DOHH2 (cell line): ENCODE data around the gene PDE4D.

Experiments
- H3F3A ChIP-seq: fragments of 200-600 bp; sonication (generic), shearing (Covaris generic); 2 replicates; pipeline ENCODE4 v1.6.0; 2016; ENCODE audit warnings: antibody characterized with exemption, mild to moderate bottlenecking; ENCODE audit not compliant: control insufficient read depth, insufficient read depth
- H3K27ac ChIP-seq: fragments of 200-600 bp; sonication (generic); 2 replicates; pipeline ENCODE4 v1.5.1; 2014; ENCODE audit warnings: low read depth, mild to moderate bottlenecking, low read length, moderate library complexity
- H3K27me3 ChIP-seq: fragments of 200-600 bp; sonication (generic); 2 replicates; pipeline ENCODE4 v1.6.1; 2014; ENCODE audit warnings: mild to moderate bottlenecking, low read length, mixed read lengths; ENCODE audit not compliant: control insufficient read depth
- H3K36me3 ChIP-seq: fragments of 200-600 bp; sonication (generic); 2 replicates; pipeline ENCODE4 v1.6.1; 2014; ENCODE audit warnings: mild to moderate bottlenecking, low read length, moderate library complexity, mixed read lengths; ENCODE audit not compliant: control insufficient read depth
- H3K4me1 ChIP-seq: fragments of 200-600 bp; sonication (generic); 2 replicates; pipeline ENCODE4 v1.6.1; 2014; ENCODE audit warnings: mild to moderate bottlenecking, low read length, mixed read lengths; ENCODE audit not compliant: control insufficient read depth
- H3K4me2 ChIP-seq: fragments of 200-600 bp; sonication (generic); 2 replicates; pipeline ENCODE4 v1.6.0; 2014; ENCODE audit warnings: mild to moderate bottlenecking, low read length, moderate library complexity
- H3K4me3 ChIP-seq: fragments of 200-600 bp; sonication (generic); 2 replicates; pipeline ENCODE4 v1.5.1; 2014; ENCODE audit warnings: mild to moderate bottlenecking, low read length, mixed read lengths
- H3K79me2 ChIP-seq: fragments of 200-600 bp; sonication (generic); 2 replicates; pipeline ENCODE4 v1.6.1; 2014; ENCODE audit warnings: mild to moderate bottlenecking, low read length, mixed read lengths; ENCODE audit not compliant: control insufficient read depth
- H3K9me2 ChIP-seq: fragments of 200-600 bp; sonication (generic); replicated peaks from 2 replicates; pipeline ENCODE4 v1.6.1; 2014; ENCODE audit warnings: mild to moderate bottlenecking, low read length, mixed read lengths; ENCODE audit not compliant: control insufficient read depth
- H3K9me3 ChIP-seq: fragments of 200-600 bp; sonication (generic); 2 replicates; pipeline ENCODE4 v1.6.1; 2014; ENCODE audit warnings: antibody characterized with exemption, low read length, mixed read lengths; ENCODE audit not compliant: control insufficient read depth, insufficient read depth
- H4K20me1 ChIP-seq: fragments of 200-600 bp; sonication (generic); 2 replicates; pipeline ENCODE4 v1.6.0; 2014; ENCODE audit warnings: low read depth, mild to moderate bottlenecking, antibody characterized with exemption, low read length, moderate library complexity; ENCODE audit not compliant: control insufficient read depth, insufficient read depth
- CTCF ChIP-seq: fragments of 200-600 bp; sonication (generic); IDR thresholded peaks from one replicate; pipeline ENCODE4 v1.5.1; 2014; ENCODE audit warnings: antibody characterized with exemption, mild to moderate bottlenecking, low read depth, low read length; ENCODE audit not compliant: poor library complexity, severe bottlenecking
- EZH2phosphoT487 ChIP-seq: fragments of 200-600 bp; sonication (generic); IDR thresholded peaks from 2 replicates; pipeline ENCODE4 v1.6.1; 2017; ENCODE audit warnings: borderline replicate concordance, mild to moderate bottlenecking, antibody characterized with exemption, low read length, moderate library complexity, mixed read lengths

Gene PDE4D

GRCh38 chr5:58980890-58981289, 912.6 kb downstream of the PDE4D start:
- no peaks in the 10 kb centered on the region for H3K9me3 ChIP-seq
- H3K79me2 ChIP-seq = no peaks in the 10 kb centered on the region
- no peak for TF ChIP-seq CTCF
- TF ChIP-seq EZH2phosphoT487 = no peak
- H3K4me2 ChIP-seq = no peak overlapping the region
- no peak overlapping the region for H3K27ac ChIP-seq
- no peak overlapping the region for H3K4me3 ChIP-seq
- no peaks in the 10 kb centered on the region for H3K9me2 ChIP-seq
- peaks cover 5% of the 10 kb centered on the region for H3K36me3 ChIP-seq
- no peaks in the 10 kb centered on the region for H3K27me3 ChIP-seq
- H3F3A ChIP-seq = no peaks in the 10 kb centered on the region
- no peaks in the 10 kb centered on the region for H3K4me1 ChIP-seq
- no peaks in the 10 kb centered on the region for H4K20me1 ChIP-seq

GRCh38 chr5:58979090-58979489, 914.4 kb downstream of the PDE4D start:
- H3K9me3 ChIP-seq = no peaks in the 10 kb centered on the region
- H3K27me3 ChIP-seq = no peaks in the 10 kb centered on the region
- no peak overlapping the region for H3K4me3 ChIP-seq
- no peaks in the 10 kb centered on the region for H3K9me2 ChIP-seq
- H4K20me1 ChIP-seq = no peaks in the 10 kb centered on the region
- no peaks in the 10 kb centered on the region for H3K79me2 ChIP-seq
- H3K36me3 ChIP-seq = peaks cover 19% of the 10 kb centered on the region
- no peaks in the 10 kb centered on the region for H3K4me1 ChIP-seq
- H3K4me2 ChIP-seq = no peak overlapping the region
- TF ChIP-seq EZH2phosphoT487 (no peak), CTCF (no peak)
- H3K27ac ChIP-seq = no peak overlapping the region
- H3F3A ChIP-seq = no peaks in the 10 kb centered on the region

- Histone ChIP-seq H3K9me2 (no peaks in the 10 kb centered on the region), H3K4me1 (no peaks in the 10 kb centered on the region), H3K4me2 (no peak overlapping the region), H3K27ac (no peak overlapping the region), H3F3A (no peaks in the 10 kb centered on the region), H4K20me1 (no peaks in the 10 kb centered on the region), H3K79me2 (no peaks in the 10 kb centered on the region), H3K27me3 (no peaks in the 10 kb centered on the region), H3K4me3 (no peak overlapping the region), H3K9me3 (no peaks in the 10 kb centered on the region), H3K36me3 (peaks cover 23% of the 10 kb centered on the region)
- no peak for TF ChIP-seq CTCF
- TF ChIP-seq EZH2phosphoT487 = no peak
Measured at GRCh38 chr5:58974601-58975000, 918.9 kb downstream of the PDE4D start.

- H3K79me2 ChIP-seq = no peaks in the 10 kb centered on the region
- TF ChIP-seq EZH2phosphoT487 = no peak
- TF ChIP-seq CTCF = no peak
- H3K4me3 ChIP-seq = no peak overlapping the region
- no peaks in the 10 kb centered on the region for H3K9me3 ChIP-seq
- H3F3A ChIP-seq = no peaks in the 10 kb centered on the region
- no peaks in the 10 kb centered on the region for H3K4me1 ChIP-seq
- no peak overlapping the region for H3K4me2 ChIP-seq
- no peaks in the 10 kb centered on the region for H3K9me2 ChIP-seq
- H3K27ac ChIP-seq = no peak overlapping the region
- H3K36me3 ChIP-seq = peaks cover 23% of the 10 kb centered on the region
- H3K27me3 ChIP-seq = no peaks in the 10 kb centered on the region
- no peaks in the 10 kb centered on the region for H4K20me1 ChIP-seq
Measured at GRCh38 chr5:58974083-58974482, 919.4 kb downstream of the PDE4D start.
